Pancreas (tissue), 10 donors: ENCODE results near the gene ZNF425. TPM values are rescaled to one million over a fixed set of nuclear protein-coding genes. Genes with fewer than 3 reads are reported as not detected.

Experiments
- ATAC-seq, 4 donors: fragments of 200-7000 bp; cut with Tn5 transposase; one replicate each; pipeline versions ENCODE4 v1.8.0 to v1.9.1; 2020; ENCODE audit warnings: mild to moderate bottlenecking in 4 of 4, moderate library complexity in 4 of 4
- DNase-seq, 6 donors: peaks; one replicate each; pipeline ENCODE4 v3.0.0-alpha.2; 2020
- FAIRE-seq: peaks from 2 replicates; lab custom pipeline; 2012; peaks lifted over from hg19 to GRCh38; lab: Jason Lieb, UNC
- H3K27ac ChIP-seq, 4 donors: fragments of 200-600 bp; sonication (generic); 1 replicate in 3 of 4; 2 replicates in 1 of 4; pipeline versions ENCODE4 v1.5.0 to v1.8.0; 2020
- H3K27me3 ChIP-seq, 4 donors: fragments of 200-600 bp; one replicate each; pipeline ENCODE4 v1.8.0; 2021
- H3K36me3 ChIP-seq, 3 donors: fragments of 200-600 bp; sonication (generic) in 1 of 3; one replicate each; pipeline versions ENCODE4 v1.5.0 to v1.8.0; 2020 to 2021
- H3K4me1 ChIP-seq, 3 donors: fragments of 200-600 bp; one replicate each; pipeline ENCODE4 v1.8.0; 2021
- H3K4me3 ChIP-seq, 4 donors: fragments of 200-600 bp; sonication (generic) in 2 of 4; one replicate each; pipeline versions ENCODE4 v1.5.0 to v1.8.0; 2020 to 2021
- H3K9me3 ChIP-seq, 4 donors: fragments of 200-600 bp; one replicate each; pipeline ENCODE4 v1.8.0; 2021
- CTCF ChIP-seq, 4 donors: fragments of 200-600 bp; sonication (generic) in 3 of 4; IDR thresholded peaks; one replicate each; pipeline versions ENCODE4 v1.5.0 to v1.8.0; 2021; ENCODE audit warnings: antibody characterized with exemption in 4 of 4
- WGBS, 2 donors: extraction: QIAGEN DNeasy Blood & Tissue Kit; methylation state at CpG; one replicate each; pipeline ENCODE4 v1.1.7; 2013; 5-methylcytosine and 5-hydroxymethylcytosine counted together
- intact Hi-C, 3 donors: fragments of 100-400 bp; cut with DNase I; formaldehyde crosslinking; loops; one replicate each; pipeline versions ENCODE4 v1.11.1 to v1.14.2; 2022
- polyA plus RNA-seq, 2 donors: library from polyadenylated mRNA; stranded (reverse); fragments of 200-250 nt; gene quantifications; one replicate each; pipeline ENCODE4 v1.2.3, GENCODE V29; 2013
- total RNA-seq, 6 donors: library from RNA; stranded (reverse); fragmentation: NEBNext Ultra II Directional in 4 of 6; extraction: Animal tissue kit (Norgen Biotek cat#: 25700) in 4 of 6; gene quantifications; one replicate each; pipeline versions ENCODE4 v1.2.1 to v1.2.4, GENCODE V29; 2021 to 2023
- donor health status: healthy with polysubstance abuse.
- donor health status: DM: no; HTN: no; CAD: no; lungs with moderate emphysema.
- donor health status: DM: no; HTN: no; CAD: no.
- donor health status: control.
- donor health status: control.
- donor health status: Bipolar disorder and iron deficiency.
- donor health status: DM: yes; HTN: yes; CAD: no.
- donor health status: DM: no; HTN: no; CAD: no.
- donor health status: DM: no; HTN: no; CAD: no.
- donor health status: DM: yes; HTN: yes; CAD: no.

Gene ZNF425
- total RNA-seq: 1 to 10 TPM in 2 of 6 donors, under 1 TPM in 4; 0.52 to 1.4 (median 0.95) TPM
- 1 to 10 TPM; 1.1 to 1.5 TPM for polyA plus RNA-seq

GRCh38 chr7:149125863-149126661 lies at the start of gene ZNF425:
Gene ZNF425, minus strand, starts transcription at chr7:149126324. Its CDS starts 111 bp downstream, at chr7:149126213.
- DNase-seq (peak; percentile 90 to 99 (median 96)), ATAC-seq (peak; percentile 90 to 96 (median 93)), FAIRE-seq (no peak)
- peak within 1 kb of the TSS; percentile 84 to 99 (median 93) for H3K4me3 ChIP-seq
- H3K27ac ChIP-seq: peak within 1 kb of the TSS; percentile 82 to 92 (median 87)
- H3K27me3 ChIP-seq: no peaks in the 10 kb centered on the region
- peaks cover 0 to 13% (median 0%) of the 10 kb centered on the region in 3 donors for H3K4me1 ChIP-seq
- peak; percentile 95 to 99 (median 96) for TF ChIP-seq CTCF (IDR thresholded peaks at IDR 0.05)
- no peaks in the 10 kb centered on the region for H3K9me3 ChIP-seq
- 0 to 1% methylated on average over 69 to 72 of the region's 72 CpGs for WGBS, 2 donors
- intact Hi-C loops: no loop called here
- no peaks in the 10 kb centered on the region for H3K36me3 ChIP-seq

- intact Hi-C loops: no loop called here
Measured at GRCh38 chr7:149175150-149175549, 49.0 kb upstream of the ZNF425 start.

GRCh38 chr7:149172534-149172920 lies 46.4 kb upstream of the ZNF425 start:
- WGBS, 2 donors: 93 to 97% methylated on average over 1 of the region's 1 CpG
- ATAC-seq: no peak
- no peak for TF ChIP-seq CTCF (IDR thresholded peaks at IDR 0.05)
- DNase-seq: no peak
- Histone ChIP-seq H3K4me3 (no peak overlapping the region), H3K27ac (no peak overlapping the region), H3K9me3 (no peaks in the 10 kb centered on the region), H3K4me1 (no peaks in the 10 kb centered on the region), H3K36me3 (peaks cover 0 to 37% (median 5%) of the 10 kb centered on the region in 3 donors), H3K27me3 (no peaks in the 10 kb centered on the region)
- intact Hi-C loops: no loop called here
- FAIRE-seq: no peak

More at GRCh38 chr7:149175150-149175549, 49.0 kb upstream of the ZNF425 start:
- Histone ChIP-seq H3K9me3 (no peaks in the 10 kb centered on the region), H3K4me3 (no peak overlapping the region), H3K27ac (no peak overlapping the region), H3K4me1 (no peaks in the 10 kb centered on the region), H3K36me3 (peaks cover 2 to 35% (median 10%) of the 10 kb centered on the region in 3 donors), H3K27me3 (no peaks in the 10 kb centered on the region)
- FAIRE-seq (no peak), ATAC-seq (no peak), DNase-seq (no peak)
- no peak for TF ChIP-seq CTCF (IDR thresholded peaks at IDR 0.05)
- 85 to 94% methylated on average over 2 of the region's 2 CpGs for WGBS, 2 donors

- DNase-seq (no peak), ATAC-seq (no peak), FAIRE-seq (no peak)
- H3K4me3 ChIP-seq: no peak overlapping the region
- H3K27me3 ChIP-seq: no peaks in the 10 kb centered on the region
- no peaks in the 10 kb centered on the region for H3K9me3 ChIP-seq
- no peaks in the 10 kb centered on the region for H3K4me1 ChIP-seq
- no peak for TF ChIP-seq CTCF (IDR thresholded peaks at IDR 0.05)
- intact Hi-C loops: no loop called here
- WGBS, 2 donors: 79 to 91% methylated on average over 9 of the region's 9 CpGs
- H3K27ac ChIP-seq: no peak overlapping the region
- peaks cover 0 to 37% (median 9%) of the 10 kb centered on the region in 3 donors for H3K36me3 ChIP-seq
Measured at GRCh38 chr7:149171892-149172533, 45.9 kb upstream of the ZNF425 start.
